Thoracic aorta (tissue), 2 donors: ENCODE data around the gene PAEP. TPM values are rescaled to one million over a fixed set of nuclear protein-coding genes. Genes with fewer than 3 reads are reported as not detected.

Source experiments
- ATAC-seq: fragments of 150-250 bp; one replicate; pipeline ENCODE4 v1.8.0; 2017; ENCODE audit warnings: low read depth; ENCODE audit not compliant: insufficient number of reproducible peaks, low FRiP score
- DNase-seq: peaks from one replicate; pipeline ENCODE4 v3.0.0-alpha.2; 2020; ENCODE audit warnings: low spot score
- H3K27ac ChIP-seq, 2 donors: fragments of 200-600 bp; sonication (generic); 1 replicate in 1 of 2; 2 replicates in 1 of 2; pipeline ENCODE4 v1.5.1; 2016; ENCODE audit warnings: mild to moderate bottlenecking in 2 of 2, moderate library complexity in 2 of 2
- H3K27me3 ChIP-seq: fragments of 200-600 bp; sonication (generic); replicated peaks from 2 replicates; pipeline ENCODE4 v1.6.0; 2016; ENCODE audit warnings: mild to moderate bottlenecking; ENCODE audit not compliant: insufficient read depth
- H3K36me3 ChIP-seq: fragments of 200-600 bp; sonication (generic); one replicate; pipeline ENCODE4 v1.5.1; 2016
- H3K4me1 ChIP-seq, 2 donors: fragments of 200-600 bp; sonication (generic); 1 replicate in 1 of 2; 2 replicates in 1 of 2; pipeline versions ENCODE4 v1.5.1 to v1.6.0; 2016; ENCODE audit warnings: low read depth in 2 of 2, mild to moderate bottlenecking in 1 of 2; ENCODE audit not compliant: control insufficient read depth in 1 of 2
- H3K4me3 ChIP-seq: fragments of 200-600 bp; sonication (generic); 2 replicates; pipeline ENCODE4 v1.5.1; 2016; ENCODE audit warnings: mild to moderate bottlenecking
- H3K9me3 ChIP-seq: fragments of 200-600 bp; sonication (generic); 2 replicates; pipeline ENCODE4 v1.5.1; 2016
- total RNA-seq, 2 donors: library from RNA; depleted of rRNA; stranded (reverse); fragments of >200 nt; gene quantifications; one replicate each; pipeline versions ENCODE4 v1.1.0 to v1.2.3, GENCODE V29; 2016
- TF ChIP-seq, protein P1 (sequence below): fragments of 200-600 bp; sonication (generic); IDR thresholded peaks from one replicate; pipeline ENCODE4 v1.5.1; 2019; ENCODE audit warnings: antibody characterized with exemption

PAEP gene
- total RNA-seq, 2 donors from 2014 or later: not detected

DNA sequence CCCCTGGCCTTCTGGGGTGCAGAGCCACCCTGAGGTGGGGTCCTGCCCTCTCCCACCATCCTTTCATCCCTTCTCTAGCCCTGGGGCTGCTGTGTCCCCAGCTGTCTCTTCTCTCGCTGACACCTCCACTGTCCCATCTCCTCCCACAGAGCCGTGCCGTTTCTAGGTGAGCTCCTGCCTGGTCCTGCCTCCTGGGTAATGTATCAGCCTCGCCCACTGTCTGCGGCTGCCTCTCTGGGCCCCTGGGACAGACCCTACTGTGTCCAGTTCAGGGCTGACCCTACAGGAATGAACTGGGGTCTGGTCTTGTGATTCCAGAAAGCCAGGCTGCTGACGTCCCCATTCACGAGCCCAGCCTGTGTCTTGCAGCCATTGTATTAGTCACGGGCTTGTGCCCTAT lies 4.1 kb downstream of the PAEP start:
- DNase-seq (no peak), ATAC-seq (no peak)
- H3K36me3 ChIP-seq: no peaks in the 10 kb centered on the region
- H3K27me3 ChIP-seq: no peaks in the 10 kb centered on the region
- no peak overlapping the region for H3K27ac ChIP-seq
- H3K4me3 ChIP-seq: no peak overlapping the region
- TF ChIP-seq, protein P1, sequence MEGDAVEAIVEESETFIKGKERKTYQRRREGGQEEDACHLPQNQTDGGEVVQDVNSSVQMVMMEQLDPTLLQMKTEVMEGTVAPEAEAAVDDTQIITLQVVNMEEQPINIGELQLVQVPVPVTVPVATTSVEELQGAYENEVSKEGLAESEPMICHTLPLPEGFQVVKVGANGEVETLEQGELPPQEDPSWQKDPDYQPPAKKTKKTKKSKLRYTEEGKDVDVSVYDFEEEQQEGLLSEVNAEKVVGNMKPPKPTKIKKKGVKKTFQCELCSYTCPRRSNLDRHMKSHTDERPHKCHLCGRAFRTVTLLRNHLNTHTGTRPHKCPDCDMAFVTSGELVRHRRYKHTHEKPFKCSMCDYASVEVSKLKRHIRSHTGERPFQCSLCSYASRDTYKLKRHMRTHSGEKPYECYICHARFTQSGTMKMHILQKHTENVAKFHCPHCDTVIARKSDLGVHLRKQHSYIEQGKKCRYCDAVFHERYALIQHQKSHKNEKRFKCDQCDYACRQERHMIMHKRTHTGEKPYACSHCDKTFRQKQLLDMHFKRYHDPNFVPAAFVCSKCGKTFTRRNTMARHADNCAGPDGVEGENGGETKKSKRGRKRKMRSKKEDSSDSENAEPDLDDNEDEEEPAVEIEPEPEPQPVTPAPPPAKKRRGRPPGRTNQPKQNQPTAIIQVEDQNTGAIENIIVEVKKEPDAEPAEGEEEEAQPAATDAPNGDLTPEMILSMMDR: no peak
- no peaks in the 10 kb centered on the region for H3K9me3 ChIP-seq
- no peaks in the 10 kb centered on the region for H3K4me1 ChIP-seq

DNA sequence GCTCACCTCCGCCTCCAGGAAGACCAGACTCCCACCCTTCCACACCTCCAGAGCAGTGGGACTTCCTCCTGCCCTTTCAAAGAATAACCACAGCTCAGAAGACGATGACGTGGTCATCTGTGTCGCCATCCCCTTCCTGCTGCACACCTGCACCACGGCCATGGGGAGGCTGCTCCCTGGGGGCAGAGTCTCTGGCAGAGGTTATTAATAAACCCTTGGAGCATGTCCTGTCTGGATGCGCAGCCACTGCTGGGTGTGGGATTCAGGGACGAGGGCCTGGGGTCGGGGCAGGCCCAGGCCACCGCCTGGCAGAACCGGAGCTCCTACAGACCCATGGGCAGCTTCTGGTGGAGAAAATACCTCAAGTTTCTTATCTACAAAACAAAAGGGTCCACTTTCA lies 5.0 kb downstream of the PAEP start:
- Histone ChIP-seq H3K4me3 (no peak overlapping the region), H3K36me3 (no peaks in the 10 kb centered on the region), H3K27me3 (no peaks in the 10 kb centered on the region), H3K27ac (no peak overlapping the region), H3K4me1 (no peaks in the 10 kb centered on the region), H3K9me3 (no peaks in the 10 kb centered on the region)
- no peak for ATAC-seq
- no peak for DNase-seq
- TF ChIP-seq, protein P1: no peak

DNA sequence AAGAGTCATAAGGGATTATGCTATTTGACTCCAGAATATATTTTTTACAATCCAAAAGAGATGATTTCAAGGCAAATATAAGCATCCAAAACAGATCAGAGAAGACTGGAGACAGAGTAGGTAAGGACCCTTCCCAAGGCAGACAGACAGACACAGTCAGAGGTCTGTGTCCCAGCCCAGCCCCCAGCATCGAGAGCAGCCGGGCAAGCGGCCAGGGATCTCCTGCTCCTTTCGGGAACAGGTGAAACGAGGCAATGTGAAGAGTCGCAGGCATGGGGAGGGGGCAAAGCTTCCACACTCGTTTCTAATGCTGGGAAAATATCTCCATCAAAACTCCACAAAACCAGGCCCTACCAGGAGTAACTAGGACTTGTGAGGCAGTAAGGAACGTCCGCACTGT lies 5.8 kb downstream of the PAEP start:
- Histone ChIP-seq H3K36me3 (no peaks in the 10 kb centered on the region), H3K4me3 (no peak overlapping the region), H3K27me3 (no peaks in the 10 kb centered on the region), H3K9me3 (no peaks in the 10 kb centered on the region), H3K4me1 (no peaks in the 10 kb centered on the region), H3K27ac (no peak overlapping the region)
- no peak for ATAC-seq
- no peak for DNase-seq
- TF ChIP-seq, protein P1: no peak

DNA sequence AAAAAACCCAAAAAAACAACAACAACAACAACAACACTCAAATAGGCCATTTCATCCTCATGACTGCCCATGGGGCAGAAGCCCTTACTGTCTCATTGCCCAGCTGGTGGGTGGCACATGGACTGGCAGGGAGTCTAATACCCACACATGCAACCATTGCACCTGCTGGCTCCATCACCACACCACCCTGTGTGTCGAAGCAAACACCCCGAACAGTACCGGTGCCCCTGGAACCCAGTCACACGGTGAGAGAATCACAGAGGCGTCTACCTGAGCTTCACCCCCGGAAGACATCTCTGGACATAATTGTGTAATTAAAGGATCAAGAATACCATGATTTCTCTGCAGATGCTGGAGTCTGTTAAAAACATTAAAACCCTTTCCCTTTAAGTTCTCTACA lies 6.5 kb downstream of the PAEP start:
- Histone ChIP-seq H3K4me1 (no peaks in the 10 kb centered on the region), H3K36me3 (no peaks in the 10 kb centered on the region), H3K27ac (no peak overlapping the region), H3K27me3 (no peaks in the 10 kb centered on the region), H3K9me3 (no peaks in the 10 kb centered on the region), H3K4me3 (no peak overlapping the region)
- ATAC-seq (no peak), DNase-seq (no peak)
- TF ChIP-seq, protein P1: no peak

DNA sequence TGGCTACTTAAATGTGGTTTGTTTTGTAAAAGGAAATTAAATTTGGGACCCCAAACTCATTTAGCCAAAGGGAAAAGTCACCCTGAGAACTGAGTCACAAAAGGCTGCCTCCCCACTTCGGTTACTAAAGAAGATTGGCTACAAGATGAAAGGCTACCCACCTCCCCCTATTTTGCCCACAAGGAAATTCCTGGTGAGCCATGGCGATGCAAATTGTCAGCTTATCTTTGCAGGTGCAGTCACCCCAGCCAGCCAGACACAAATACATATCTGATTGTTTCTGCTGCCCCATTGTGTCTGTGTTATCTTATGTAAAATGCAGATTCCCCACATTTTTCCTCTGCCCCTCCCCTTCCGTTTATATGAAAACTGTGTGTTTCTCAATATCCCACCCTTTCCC lies 8.9 kb downstream of the PAEP start:
- DNase-seq: no peak
- Histone ChIP-seq H3K36me3 (no peaks in the 10 kb centered on the region), H3K4me3 (no peak overlapping the region), H3K27me3 (no peaks in the 10 kb centered on the region), H3K27ac (no peak overlapping the region), H3K9me3 (no peaks in the 10 kb centered on the region), H3K4me1 (no peaks in the 10 kb centered on the region)
- TF ChIP-seq, protein P1: no peak
- ATAC-seq: no peak
